ENCODE data around the gene NEK1. TPM values are rescaled to one million over a fixed set of nuclear protein-coding genes. Genes with fewer than 3 reads are reported as not detected.

Gene NEK1
- total RNA-seq, 1 donor from 2014 or later, result 6.5 TPM

DNA sequence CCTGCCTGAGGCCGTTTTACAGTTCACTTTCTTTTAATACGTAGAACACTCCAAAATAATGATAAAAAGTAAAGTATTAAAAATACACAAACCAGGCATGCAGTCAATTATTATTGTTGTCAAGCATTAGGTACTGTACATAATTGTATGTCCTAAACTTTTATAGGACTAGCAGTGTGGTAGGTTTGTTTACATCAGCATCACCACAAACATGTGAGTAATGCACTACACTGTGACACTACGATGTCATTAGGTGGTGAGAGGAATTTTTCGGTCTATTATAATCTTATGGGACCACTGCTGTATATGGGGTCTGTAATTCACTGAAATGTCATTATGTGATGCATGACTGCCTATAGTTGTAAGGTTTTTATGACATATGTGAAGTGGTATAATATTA is 192.1 kb downstream of the NEK1 start:
- DNase-seq (ENCODE audit: low read depth in 2 of 2), result no peak

DNA sequence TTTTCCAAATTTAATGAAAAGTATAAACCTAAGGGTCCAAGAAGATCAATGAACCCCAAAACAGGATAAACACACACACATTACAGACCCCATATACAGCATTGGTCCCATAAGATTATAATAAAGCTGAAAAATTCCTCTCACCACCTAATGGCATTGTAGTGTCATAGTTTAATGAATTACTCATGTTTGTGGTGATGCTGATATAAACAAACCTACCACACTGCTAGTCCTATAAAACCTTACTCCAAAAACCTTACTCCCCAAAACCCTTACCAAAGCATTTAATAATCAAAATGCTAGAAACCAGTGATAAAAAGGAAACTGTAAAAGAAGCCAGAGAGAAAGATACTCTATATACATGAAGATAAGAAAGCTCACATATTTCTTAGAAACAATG is 193.5 kb downstream of the NEK1 start:
- DNase-seq (ENCODE audit: low read depth in 2 of 2), result peak in 1 of 2 donors; percentile 15

DNA sequence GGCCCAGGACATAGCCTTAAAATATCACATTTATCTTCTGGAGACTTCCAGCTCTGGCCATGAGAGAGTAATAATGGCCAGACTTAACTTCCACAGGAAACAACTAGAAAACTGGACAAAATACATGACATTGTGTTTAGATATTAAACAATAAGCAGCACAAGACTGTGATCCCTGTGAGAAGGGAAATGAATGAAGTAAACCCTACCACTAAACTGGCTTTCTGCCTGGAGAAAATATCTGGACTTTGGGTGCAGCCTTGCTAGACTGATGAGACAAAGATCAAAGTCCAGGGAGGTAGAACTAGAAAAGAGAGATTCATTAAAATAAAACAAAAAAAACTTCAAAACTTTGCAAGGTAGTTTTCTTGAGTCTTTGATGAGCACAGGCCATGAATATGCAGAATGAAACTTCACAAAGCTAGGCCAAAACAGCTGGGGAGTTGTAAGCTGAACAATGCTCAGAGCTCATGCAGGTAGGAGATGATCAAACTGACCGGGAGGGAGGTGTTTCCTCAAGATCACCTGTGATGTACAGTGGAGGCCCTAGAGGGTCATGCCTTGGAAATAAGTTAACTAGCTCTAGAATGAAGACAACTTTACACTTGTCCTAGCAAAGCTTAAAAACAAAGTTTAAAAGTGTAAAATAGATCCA is 194.6 kb downstream of the NEK1 start:
- DNase-seq (ENCODE audit: low read depth in 2 of 2), result peak; percentile 14 to 85

DNA sequence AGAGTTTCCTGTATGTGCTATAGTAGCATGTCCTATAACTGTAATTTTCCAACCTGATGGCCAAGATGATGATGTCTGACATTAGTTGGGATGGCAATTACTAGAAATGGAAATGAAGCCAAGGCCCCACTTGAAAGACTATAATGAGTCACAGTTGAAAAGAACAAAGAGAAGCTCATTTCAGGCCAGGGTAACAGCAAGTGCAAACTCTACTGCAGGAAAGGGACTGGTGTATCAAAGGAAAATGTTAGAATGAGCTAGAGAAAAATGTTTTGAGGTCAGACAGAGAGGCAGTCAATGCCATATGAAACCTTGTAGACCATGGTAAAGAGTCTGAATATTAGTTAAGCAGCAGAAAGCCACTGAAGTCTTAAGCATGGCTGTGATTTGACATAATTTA is 195.4 kb downstream of the NEK1 start:
- peak; percentile 77 to 83 for DNase-seq (ENCODE audit: low read depth in 2 of 2)

DNA sequence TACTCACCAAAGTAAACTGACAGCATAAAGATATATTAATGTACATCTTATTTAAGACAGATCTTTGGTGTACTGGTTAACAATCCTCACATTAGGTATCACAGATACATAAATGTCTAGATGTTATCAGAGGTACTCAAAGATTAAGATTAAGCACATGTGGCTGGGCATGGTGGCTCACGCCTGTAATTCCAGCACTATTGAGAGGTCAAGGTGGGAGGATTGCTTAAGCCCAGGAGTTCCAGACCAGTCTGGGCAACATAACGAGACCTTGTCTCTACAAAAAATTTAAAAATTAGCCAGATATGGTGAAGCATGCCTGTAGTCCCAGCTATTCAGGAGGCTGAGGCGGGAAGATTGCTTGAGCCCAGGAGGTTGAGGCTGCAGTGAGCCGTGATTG is 195.9 kb downstream of the NEK1 start:
- DNase-seq (ENCODE audit: low read depth in 2 of 2), result no peak

DNA sequence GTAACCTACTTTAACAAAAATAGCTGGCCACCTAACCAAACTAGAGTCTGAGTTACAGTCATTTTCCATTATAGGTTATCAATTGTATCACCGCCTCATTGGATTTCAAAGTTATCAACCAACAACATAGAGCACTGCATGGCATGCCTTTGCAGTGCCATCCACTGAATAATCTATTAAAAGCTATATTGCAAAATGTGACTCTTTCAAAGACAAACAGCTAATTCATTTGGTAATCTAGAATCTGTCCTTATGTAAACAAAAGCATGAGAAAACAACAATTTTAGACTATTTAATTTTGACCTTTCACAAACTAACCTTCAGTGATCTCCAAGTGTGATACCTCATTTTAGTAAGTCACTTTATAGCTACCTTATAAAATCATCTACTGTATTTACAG is 197.5 kb downstream of the NEK1 start:
- no peak for DNase-seq (ENCODE audit: low read depth in 2 of 2)

DNA sequence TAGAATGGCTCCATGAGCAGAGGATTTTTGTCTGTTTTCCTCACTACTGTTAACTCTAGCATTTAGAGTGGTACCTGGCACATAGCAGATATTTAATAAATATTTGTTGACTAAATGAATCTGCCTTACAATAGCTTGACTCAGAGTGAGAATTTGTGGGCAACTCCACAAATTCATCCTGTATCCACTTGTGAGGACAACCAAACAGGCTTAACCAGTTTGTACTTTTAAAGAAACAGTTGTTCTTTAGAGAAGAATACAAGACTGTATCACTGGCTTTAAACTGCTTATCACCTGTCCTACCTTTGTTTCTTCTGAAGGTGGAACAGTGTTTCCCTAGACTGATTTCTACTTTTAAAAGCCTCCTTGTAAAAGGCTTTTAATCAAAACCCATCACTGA is 200.3 kb downstream of the NEK1 start:
- no peak for DNase-seq (ENCODE audit: low read depth in 2 of 2)

DNA sequence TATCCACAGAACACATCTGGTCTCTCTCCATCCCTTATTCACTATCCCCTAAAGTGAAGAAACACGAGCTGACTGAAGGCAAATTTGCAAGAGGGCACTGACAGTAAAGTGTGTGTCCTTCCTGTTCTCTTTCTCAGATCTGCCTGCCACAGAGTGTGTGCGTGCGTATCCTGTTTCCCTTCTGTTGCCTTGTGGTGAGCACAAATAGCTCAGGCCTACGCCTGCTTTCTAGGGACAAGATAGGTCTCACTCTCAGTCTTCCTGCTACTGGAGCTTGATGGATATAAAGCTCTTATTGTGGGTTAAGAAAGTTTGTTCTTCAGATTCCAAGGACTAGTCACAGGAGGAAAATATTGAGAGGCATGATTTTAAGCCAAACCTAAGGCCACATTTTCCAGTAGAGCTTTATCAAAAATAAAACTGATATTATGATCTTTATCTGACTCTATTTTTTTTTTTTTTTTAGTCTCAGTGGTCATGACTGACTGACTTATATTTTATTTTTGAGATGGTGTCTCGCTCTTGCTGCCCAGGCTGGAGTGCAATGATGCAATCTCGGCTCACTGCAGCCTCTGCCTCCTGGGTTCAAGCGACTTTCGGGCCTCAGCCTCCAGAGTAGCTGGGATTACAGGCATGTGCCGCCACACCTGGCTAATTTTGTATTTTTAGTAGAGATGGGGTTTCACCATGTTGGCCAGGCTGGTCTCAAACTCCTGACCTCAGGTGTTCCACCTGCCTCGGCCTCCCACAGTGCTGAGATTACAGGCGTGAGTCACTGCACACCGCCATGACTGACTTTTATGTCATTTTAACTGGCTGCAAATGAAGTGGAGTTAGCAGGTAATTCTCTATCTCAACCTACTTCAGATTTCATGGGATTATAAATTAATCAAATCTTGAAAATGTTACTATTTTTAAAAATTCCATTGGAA is 201.3 kb downstream of the NEK1 start:
- peak; percentile 70 to 84 for DNase-seq (ENCODE audit: low read depth in 2 of 2)

DNA sequence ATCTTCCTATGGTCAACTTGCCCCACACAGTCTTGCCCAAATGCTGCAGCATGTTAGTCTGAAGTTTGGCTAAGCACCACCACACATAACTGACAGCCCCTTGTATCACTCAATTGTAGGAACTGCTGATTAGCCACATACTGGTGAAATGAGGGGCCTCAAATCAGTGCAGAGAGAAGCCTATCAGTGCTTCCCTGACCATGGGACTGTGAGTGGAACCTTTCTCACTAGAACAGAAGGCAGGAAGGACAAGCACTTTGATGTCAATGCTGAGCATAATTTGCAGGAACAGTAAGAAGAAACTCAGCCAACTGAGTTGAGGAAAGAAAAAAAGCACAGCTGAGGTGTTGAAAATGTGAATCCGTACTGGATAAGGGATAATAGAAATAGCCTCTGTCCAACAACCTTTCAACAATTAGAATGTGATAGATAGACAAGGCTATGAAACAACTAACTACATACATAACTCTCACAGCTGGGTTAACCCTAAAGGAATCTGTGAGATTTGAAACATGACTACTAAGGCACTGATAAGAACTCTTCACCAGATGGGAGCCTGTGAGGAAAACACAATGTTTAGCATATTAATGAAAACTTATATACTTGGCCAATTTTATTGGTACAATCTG is 205.1 kb downstream of the NEK1 start:
- DNase-seq (ENCODE audit: low read depth in 2 of 2), result peak in 1 of 2 donors; percentile 26

DNA sequence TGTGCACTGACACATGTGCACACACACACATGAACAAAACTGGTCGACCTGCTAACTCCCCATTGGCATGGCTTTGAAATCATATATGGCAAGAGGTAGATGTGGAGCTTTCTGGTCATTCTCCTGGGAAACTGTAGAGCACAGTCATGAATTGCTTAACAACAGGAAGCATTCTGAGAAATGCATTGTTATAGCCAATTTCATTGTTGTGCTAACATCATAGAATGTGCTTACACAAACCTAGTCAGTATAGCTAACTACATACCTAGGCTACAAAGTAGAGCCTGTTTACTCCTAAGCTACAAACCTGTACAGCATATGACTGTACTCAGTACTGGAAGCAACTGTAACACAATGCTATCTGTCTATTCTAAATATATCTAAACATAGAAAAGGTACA is 207.4 kb downstream of the NEK1 start:
- peak; percentile 87 to 94 for DNase-seq (ENCODE audit: low read depth in 2 of 2)

DNA sequence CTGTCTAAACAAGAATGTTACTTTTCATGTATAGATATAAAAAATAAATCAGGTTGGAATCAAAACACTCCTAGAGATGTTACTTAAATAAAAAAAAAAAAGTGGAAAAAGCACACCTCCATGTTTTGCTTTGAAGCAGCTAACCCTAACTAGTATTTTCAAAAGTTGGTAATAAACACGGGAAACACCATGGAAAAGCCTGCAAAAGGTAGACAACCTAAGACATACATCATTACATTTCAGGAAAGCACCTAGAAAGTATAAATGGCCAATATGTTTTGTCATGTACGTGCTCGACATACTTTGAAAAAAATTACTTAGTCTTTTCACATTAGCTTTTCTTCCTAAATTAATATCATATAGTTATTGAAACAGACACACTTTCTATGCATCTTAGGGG is 211.6 kb downstream of the NEK1 start:
- no peak for DNase-seq (ENCODE audit: low read depth in 2 of 2)

DNA sequence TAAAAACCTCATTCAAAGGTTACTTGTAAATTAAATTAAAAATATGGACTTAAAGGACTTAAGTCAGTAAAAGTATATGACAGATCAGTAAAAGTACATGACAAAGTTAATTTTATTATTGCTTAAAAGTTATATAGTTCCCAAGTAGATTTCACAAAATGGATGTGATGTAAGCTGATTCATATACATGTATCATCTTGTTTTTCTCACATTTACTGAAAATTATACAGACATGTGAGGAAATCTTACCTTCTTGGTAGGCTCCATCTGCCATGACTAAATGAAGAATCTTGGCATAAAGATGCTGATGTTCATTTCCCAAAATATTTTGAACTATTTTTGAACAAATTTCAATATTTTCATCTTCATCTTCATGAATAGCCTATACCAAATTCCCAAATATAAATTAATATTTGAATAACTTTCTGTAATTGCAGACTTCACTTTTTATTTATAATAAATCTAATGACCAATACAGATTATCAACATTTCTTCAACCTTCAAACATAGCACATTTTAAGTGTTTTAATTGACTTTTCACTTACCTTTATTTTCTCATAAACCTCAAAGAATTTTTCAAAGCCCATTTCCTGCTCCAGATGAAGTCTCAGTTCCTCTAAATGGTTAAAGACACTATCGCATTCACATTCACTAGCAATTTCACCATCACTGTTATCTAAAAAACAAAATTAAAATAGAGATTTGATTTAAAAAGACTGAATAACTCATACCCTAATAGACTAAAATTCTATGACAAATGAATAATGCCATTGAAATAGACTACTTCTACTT is 212.2 kb downstream of the NEK1 start:
- DNase-seq (ENCODE audit: low read depth in 2 of 2), result no peak

DNA sequence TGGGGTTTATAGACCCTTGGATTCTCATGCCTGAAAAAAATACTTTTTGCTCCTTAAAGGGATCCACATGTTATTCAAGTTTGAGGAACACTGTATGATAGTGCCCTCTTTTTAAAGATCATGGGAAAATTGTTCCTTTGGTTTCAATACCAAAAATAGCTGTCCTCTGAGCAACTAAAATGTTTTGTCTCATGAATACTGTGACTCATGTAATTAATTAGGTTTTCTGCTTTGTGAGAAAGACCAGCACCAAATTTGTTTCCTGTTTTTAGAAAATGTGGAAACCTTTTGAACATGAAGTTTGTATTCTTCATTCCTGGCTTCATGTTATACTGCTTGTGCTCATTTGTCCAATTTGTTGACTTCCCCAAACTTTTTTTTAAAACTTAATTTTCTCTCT is 214.1 kb downstream of the NEK1 start:
- DNase-seq (ENCODE audit: low read depth in 2 of 2), result peak; percentile 41 to 94

DNA sequence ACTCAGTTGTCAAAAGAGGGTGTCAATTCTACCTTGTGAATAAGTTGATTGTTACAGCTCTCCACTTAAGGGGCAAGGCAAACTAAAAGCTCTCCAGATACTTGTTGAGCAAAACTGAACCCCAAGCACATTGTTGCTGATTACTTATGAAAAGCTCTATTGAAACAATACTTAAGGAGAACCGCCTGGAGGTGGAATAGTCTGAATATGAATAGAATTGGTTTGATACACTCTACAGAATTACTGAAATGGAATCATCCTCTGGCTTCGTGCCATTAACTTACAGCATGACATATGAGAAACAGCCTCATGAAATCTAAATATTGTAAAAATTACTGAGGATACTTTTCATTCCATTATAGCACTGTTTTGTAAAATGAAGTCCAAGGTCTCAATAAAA is 214.6 kb downstream of the NEK1 start:
- peak; percentile 68 to 87 for DNase-seq (ENCODE audit: low read depth in 2 of 2)

DNA sequence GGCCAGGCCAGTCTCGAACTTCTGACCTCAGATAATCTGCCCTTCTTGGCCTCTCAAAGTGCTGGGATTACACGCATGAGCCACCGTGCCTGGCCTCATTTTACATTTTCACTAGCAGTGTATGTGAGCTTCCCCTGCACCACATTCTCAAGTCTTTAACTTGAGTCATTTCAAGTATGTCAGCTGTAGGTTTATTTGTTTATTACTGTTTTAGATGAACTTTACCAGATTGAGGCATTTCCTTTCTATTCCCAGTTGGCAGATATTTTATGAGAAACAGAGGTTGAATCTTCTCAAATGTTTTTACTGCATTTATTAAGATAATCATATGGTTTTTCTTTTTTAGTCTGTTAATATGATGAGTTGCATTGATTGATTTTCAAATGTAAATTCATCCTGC is 227.0 kb downstream of the NEK1 start:
- DNase-seq (ENCODE audit: low read depth in 2 of 2), result peak in 1 of 2 donors; percentile 39

DNA sequence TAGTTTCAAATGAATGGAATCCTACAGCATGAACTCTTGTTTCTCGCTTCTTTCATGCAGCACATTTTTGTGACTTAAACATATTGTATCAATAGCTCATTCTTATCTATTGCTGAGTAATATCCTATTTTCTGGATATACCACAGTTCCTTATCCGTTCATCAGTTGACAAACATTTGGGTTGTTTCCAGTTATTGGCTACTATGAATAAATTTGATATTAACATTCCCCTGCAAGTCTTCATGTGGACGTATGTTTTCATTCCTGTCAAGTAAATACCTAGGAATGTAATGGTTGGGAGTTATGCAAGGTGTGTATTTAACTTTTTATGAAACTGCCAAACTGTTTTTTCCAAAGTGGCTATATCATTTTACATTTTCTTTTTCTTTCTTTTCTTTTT is 227.6 kb downstream of the NEK1 start:
- DNase-seq (ENCODE audit: low read depth in 2 of 2), result no peak

DNA sequence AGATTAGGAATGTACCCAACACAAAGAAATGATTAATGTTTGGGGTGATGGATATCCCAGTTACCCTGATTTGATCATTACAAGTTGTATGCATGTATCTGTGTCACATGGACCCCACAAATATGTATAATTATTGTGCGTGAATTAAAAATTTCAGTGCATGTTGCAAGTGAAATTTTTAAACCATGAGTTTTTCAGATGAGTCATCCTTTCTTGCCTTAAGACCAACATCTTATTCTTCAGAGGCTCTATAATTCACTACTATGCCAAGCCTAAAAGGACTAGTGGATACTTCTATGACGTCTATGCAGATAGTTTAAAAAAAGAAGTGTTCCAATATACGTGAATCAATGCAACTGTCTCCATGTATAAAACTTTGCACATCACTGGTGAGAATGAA is 228.7 kb downstream of the NEK1 start:
- peak in 1 of 2 donors; percentile 62 for DNase-seq (ENCODE audit: low read depth in 2 of 2)

DNA sequence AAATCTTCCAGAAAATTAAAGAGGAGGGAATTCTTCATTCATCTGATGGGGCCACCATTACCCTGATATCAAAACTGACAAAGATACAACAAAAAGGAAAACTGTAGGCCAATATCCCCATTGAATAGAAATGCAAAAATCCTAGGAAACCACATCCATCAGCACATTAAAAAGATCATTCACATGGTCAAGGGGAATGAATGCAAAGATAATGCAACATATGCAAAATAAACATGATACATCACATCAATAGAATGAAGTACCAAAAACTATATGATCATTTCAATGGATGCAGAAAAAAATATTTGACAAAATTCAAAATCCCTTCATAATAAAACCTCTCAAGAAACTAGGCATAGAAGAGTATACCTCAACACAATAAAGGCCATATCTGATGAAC is 232.7 kb downstream of the NEK1 start:
- no peak for DNase-seq (ENCODE audit: low read depth in 2 of 2)

DNA sequence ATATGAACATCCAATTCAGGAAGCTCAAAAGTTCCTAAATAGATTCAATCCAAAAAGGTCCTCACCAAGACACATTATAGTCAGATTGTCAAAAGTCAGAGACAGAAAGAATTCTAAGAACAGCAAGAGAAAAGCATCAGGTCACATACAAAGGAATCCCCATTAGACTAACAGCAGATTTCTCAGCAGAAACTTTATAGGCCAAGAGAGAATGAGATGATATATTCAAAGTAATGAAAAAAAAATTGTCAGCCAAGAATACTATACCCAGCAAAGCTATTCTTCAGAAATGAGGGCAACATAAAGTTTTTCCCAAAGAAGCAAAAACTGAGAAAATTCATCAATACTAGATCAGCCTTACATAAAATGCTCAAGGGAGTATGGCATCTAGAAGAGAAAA is 235.0 kb downstream of the NEK1 start:
- DNase-seq (ENCODE audit: low read depth in 2 of 2), result no peak

DNA sequence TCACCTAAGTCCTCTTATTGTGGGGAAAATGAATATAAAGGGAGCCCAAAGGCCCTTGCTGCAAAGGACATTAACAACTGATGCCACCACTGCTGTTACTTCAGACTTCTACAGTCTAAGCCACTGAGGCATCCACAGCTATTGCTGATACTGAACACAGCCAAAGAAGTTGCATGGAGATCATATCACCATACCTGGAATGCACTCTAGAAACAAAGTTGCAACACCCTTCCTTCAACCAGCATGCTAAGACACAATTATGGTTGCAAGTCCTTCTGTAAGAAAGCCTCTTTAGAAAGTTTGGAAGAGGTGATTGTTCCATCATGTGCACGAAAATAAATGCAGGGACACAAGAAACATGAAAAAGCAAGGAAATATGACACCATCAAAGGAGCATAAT is 236.0 kb downstream of the NEK1 start:
- DNase-seq (ENCODE audit: low read depth in 2 of 2), result no peak

DNA sequence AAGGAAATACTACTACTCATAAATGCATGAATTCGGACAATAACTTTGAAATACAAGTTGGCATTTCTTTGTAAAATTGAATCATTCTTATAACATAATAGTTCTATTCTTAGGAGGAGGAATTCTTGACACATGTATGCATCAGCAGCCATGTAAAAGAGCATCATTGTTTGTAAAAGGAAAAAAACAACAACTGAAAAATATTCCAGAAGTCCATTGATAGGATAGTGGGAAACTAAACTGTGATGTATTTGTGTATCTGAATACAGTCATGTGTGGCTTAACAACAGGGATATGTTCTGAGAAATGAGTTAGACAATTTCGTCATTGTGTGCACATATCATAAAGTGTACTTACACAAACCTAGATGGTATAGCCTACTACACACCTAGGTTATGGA is 239.6 kb downstream of the NEK1 start:
- no peak for DNase-seq (ENCODE audit: low read depth in 2 of 2)

DNA sequence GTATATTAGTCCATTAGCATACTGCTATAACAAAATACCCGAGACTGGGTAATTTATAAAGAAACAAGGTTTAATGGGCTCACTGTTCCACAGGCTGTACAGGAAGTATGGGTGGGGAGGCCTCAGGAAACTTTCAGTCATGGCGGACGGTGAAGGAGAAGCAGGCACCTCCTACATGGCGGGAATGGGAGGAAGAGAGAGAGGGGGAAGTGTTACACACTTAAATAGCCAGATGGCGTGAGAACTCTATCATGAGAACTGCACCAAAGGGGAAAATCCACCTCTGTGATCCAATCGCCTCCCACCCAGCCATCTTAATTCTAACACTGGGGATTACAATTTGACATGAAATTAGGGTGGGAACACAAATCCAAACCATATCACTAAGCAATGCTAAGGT is 242.7 kb downstream of the NEK1 start:
- peak in 1 of 2 donors; percentile 10 for DNase-seq (ENCODE audit: low read depth in 2 of 2)

All from lung microvascular endothelial cell (primary cell).